ENCODE data around the gene VWA2.

DNA sequence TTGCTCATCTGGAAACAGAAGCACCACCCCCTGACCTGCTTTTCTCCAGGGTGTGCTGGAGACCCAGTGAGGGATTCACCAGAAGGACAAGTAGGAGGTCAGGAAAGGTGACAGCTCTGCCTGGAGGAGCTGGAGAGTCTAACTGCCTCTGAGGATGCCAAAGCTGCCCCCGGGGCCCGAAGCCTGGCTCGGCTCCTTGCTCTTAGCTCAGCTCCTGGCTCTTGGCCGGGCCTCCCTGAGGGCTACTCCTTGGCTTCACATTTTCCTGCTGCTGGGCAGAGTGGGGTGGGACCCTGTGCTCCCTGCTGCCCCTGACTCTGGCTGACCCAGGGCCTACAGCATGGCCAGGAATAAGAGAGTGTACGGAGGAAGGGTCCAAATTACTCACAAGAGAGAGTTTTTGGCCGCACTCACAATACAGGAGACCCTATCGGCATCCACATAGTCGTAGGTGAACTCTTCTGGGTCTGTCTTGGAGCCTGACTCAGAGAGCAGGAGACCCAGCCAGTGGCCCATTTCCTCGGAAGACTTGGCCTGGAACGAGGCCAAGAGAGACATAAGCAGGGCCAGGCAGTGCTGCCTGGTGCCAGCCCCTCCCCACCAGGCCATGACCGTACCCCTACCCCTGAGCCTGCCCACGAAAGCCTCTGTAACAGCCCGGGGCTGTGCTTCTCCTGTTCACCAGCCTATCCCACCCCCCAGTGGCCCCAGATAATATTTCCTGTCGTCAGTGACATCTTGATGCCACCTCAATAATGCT is 63.1 kb downstream of the VWA2 start:
- TF ChIP-seq CTCF (IDR thresholded peaks at IDR 0.05) (no peak), ZFX (IDR thresholded peaks at IDR 0.05; ENCODE audit: borderline replicate concordance) (no peak)
